NCI-H2029 treated with DMSO at 0.1 percent for 48 hours (cell line): Measurements from ENCODE around the gene STK4.

ENCODE experiments used
- DNase-seq: peaks from one replicate; lab custom pipeline; 2025; lab: John Stamatoyannopoulos, UW

STK4 gene

GRCh38 chr20:45112754-45113153 lies 146.4 kb downstream of the STK4 start:
- no peak for DNase-seq

- no peak for DNase-seq
Measured at GRCh38 chr20:45113865-45114264, 147.6 kb downstream of the STK4 start.

GRCh38 chr20:45114465-45115385 lies 148.4 kb downstream of the STK4 start, which contains the start of gene WFDC5:
Gene WFDC5, minus strand, starts transcription at chr20:45115174. Its CDS starts 91 bp downstream, at chr20:45115083.
- no peak for DNase-seq

GRCh38 chr20:45115386-45115774 lies 149.1 kb downstream of the STK4 start:
- DNase-seq: no peak

GRCh38 chr20:45115829-45116228 lies 149.5 kb downstream of the STK4 start:
- DNase-seq: no peak

- peak; percentile 7 for DNase-seq
Measured at GRCh38 chr20:45117581-45117980, 151.3 kb downstream of the STK4 start.

GRCh38 chr20:45118028-45118427 lies 151.7 kb downstream of the STK4 start:
- DNase-seq: no peak

- no peak for DNase-seq
Measured at GRCh38 chr20:45119556-45120266, 153.4 kb downstream of the STK4 start.

- DNase-seq: no peak
Measured at GRCh38 chr20:45121388-45121787, 155.1 kb downstream of the STK4 start.

GRCh38 chr20:45124365-45124764 lies 158.1 kb downstream of the STK4 start, which contains the start of gene WFDC12:
Gene WFDC12, minus strand, starts transcription at chr20:45124465. Its CDS starts 18 bp downstream, at chr20:45124447.
- no peak for DNase-seq

GRCh38 chr20:45128099-45128498 lies 161.8 kb downstream of the STK4 start:
- no peak for DNase-seq
